Measurements from ENCODE around the gene GPC1.
A peak's percentile ranks its signal among the peaks of the same experiment; 100 is the strongest.
"Not testable (repeated sequence)": the region's sequence is repeated elsewhere in the genome, so short reads cannot be mapped to it uniquely, and the experiment has no call there.

GPC1 gene

GRCh38 chr2:240435457-240435947 is at the start of gene GPC1:
Gene GPC1, plus strand, starts transcription at chr2:240435663. Its CDS starts 256 bp downstream, at chr2:240435919.
- peak in 39 of 58 donors; percentile 33 to 92 (median 75) for DNase-seq

GRCh38 chr2:240386326-240386725 is 49.1 kb upstream of the GPC1 start:
- no peak for DNase-seq

GRCh38 chr2:240386743-240387142 is 48.7 kb upstream of the GPC1 start:
- not testable (repeated sequence) for DNase-seq

GRCh38 chr2:240387325-240387668 is 48.2 kb upstream of the GPC1 start:
- DNase-seq: no peak

- DNase-seq: peak in 31 of 58 donors; percentile 9 to 89 (median 33)
Measured at GRCh38 chr2:240387669-240388358, 47.6 kb upstream of the GPC1 start.

GRCh38 chr2:240388471-240389301 is 46.8 kb upstream of the GPC1 start:
- DNase-seq: no peak

GRCh38 chr2:240389302-240389805 is 46.1 kb upstream of the GPC1 start:
- no peak for DNase-seq

GRCh38 chr2:240390091-240391073 is 45.1 kb upstream of the GPC1 start:
- DNase-seq: no peak

- no peak for DNase-seq
Measured at GRCh38 chr2:240391111-240392051, 44.1 kb upstream of the GPC1 start.

GRCh38 chr2:240392084-240392947 is 43.1 kb upstream of the GPC1 start:
- DNase-seq: no peak

- DNase-seq: no peak
Measured at GRCh38 chr2:240392948-240393830, 42.3 kb upstream of the GPC1 start.

GRCh38 chr2:240393831-240394410 is 41.5 kb upstream of the GPC1 start:
- no peak for DNase-seq

- DNase-seq: no peak
Measured at GRCh38 chr2:240394549-240394948, 40.9 kb upstream of the GPC1 start.

- no peak for DNase-seq
Measured at GRCh38 chr2:240395448-240395847, 40.0 kb upstream of the GPC1 start.

GRCh38 chr2:240395896-240396622 is 39.4 kb upstream of the GPC1 start:
- no peak for DNase-seq
